ENCODE data around the gene CCDC197.
A peak's percentile ranks its signal among the peaks of the same experiment; 100 is the strongest.

Gene CCDC197

DNA sequence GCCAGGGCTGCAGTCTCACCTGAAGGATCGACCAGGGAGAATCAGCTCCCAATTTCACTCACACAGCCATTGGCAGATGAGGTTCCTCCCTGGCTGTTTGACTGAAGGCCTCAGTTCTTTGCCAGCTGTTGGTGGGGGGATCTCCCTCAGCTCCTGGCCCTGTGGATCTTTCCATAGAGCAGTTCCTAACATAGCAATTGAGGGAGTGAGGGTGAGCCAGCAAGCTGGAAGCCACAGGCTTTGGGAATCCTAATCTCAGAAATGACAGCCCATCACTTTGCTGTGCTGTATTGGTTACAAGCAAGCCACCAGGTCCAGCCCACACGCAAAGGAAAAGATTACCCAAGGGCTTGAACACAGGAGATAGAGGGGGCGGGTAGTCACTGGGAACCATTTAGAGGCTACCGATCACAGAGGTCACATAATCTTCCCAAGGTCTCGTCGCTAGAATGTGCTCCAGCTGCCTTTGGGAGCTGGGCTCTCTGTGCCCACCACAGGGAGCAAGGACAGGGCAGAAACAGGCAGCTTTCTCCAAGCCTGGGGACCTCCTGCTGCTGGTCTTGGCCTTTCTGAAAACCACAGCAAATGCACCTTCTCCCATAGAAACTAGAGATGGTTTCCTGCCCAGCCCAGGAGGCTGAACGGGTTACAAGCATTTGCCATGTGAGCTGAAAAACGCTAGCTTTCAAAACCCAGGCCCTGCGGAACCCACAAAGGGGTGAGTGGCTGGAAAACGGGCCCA lies 24.5 kb downstream of the CCDC197 start:
- Histone ChIP-seq H4K20me1 (ENCODE audit: insufficient read depth) (no peaks in the 10 kb centered on the region), H2AFZ (ENCODE audit: low read depth) (peak overlapping the region; percentile 14; the same call in 1 of the 2 replicates), H3K4me3 (IDR thresholded peaks at IDR 0.05; ENCODE audit: insufficient read depth, low read depth, low read length) (no peak overlapping the region), H3K9ac (peak overlapping the region; percentile 42; the same call in 1 of the 2 replicates), H3K79me2 (ENCODE audit: insufficient read depth, low read depth) (no peaks in the 10 kb centered on the region), H3K27ac (peak overlapping the region; percentile 85), H3K27me3 (ENCODE audit: insufficient read depth, low read depth) (no peaks in the 10 kb centered on the region), H3K4me1 (ENCODE audit: low read depth, poor library complexity, severe bottlenecking) (peaks cover 43% of the 10 kb centered on the region), H3K36me3 (ENCODE audit: insufficient read depth) (no peaks in the 10 kb centered on the region), H3K4me2 (peak overlapping the region; percentile 86)
- TF ChIP-seq, protein P1, sequence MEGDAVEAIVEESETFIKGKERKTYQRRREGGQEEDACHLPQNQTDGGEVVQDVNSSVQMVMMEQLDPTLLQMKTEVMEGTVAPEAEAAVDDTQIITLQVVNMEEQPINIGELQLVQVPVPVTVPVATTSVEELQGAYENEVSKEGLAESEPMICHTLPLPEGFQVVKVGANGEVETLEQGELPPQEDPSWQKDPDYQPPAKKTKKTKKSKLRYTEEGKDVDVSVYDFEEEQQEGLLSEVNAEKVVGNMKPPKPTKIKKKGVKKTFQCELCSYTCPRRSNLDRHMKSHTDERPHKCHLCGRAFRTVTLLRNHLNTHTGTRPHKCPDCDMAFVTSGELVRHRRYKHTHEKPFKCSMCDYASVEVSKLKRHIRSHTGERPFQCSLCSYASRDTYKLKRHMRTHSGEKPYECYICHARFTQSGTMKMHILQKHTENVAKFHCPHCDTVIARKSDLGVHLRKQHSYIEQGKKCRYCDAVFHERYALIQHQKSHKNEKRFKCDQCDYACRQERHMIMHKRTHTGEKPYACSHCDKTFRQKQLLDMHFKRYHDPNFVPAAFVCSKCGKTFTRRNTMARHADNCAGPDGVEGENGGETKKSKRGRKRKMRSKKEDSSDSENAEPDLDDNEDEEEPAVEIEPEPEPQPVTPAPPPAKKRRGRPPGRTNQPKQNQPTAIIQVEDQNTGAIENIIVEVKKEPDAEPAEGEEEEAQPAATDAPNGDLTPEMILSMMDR (conservative IDR thresholded peaks at IDR 0.05; ENCODE audit: low read depth, low read length): no peak

DNA sequence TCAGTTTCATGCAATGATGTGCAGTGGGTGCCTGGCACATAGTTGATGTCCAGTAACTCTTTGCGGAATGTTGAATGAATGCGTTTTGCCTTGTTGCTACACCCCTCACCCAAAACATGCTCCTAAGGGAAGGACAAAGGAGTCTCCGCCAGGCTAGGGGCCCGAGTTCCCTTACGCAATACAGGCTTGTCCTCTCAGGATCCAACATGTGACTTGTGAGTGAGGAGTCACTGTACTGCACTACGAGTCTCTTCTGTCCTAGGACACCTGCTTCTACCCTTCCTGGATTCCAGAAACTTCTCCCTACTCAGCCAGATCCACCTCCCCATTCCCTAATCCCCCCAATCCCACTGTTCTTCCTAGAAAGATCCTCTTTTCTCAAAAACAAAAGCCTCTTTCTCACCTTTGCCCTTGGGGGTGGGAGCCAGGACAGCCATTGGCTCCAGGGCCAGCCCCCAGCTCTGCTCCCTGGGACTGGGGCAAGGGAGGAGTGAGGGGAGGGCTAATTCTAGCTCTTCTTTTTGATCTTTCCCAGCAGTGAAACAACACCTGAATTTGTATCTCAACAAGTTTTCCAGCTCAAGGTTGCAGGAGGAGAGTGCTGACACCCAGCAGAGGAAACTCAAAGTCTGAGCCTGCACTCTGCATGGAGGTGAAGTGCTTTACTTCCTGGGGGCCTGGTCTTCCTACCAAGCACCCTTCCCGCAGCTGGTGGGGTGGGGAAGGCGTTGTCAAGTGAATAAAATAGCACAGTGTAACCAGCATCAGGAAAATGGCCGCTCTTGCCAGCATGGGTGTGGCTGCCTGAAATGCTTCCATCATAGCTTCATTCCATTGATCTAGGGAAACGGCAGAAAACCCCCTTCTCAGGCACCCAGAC lies 25.7 kb downstream of the CCDC197 start:
- Histone ChIP-seq H3K4me1 (ENCODE audit: low read depth, poor library complexity, severe bottlenecking) (peaks cover 43% of the 10 kb centered on the region), H3K4me2 (peak overlapping the region; percentile 86), H3K36me3 (ENCODE audit: insufficient read depth) (no peaks in the 10 kb centered on the region), H4K20me1 (ENCODE audit: insufficient read depth) (no peaks in the 10 kb centered on the region), H3K27ac (peak overlapping the region; percentile 85; the same call in 1 of the 2 replicates), H3K27me3 (ENCODE audit: insufficient read depth, low read depth) (no peaks in the 10 kb centered on the region), H3K79me2 (ENCODE audit: insufficient read depth, low read depth) (no peaks in the 10 kb centered on the region), H3K4me3 (IDR thresholded peaks at IDR 0.05; ENCODE audit: insufficient read depth, low read depth, low read length) (no peak overlapping the region), H3K9ac (no peak overlapping the region), H2AFZ (ENCODE audit: low read depth) (peak overlapping the region; percentile 14; the same call in 1 of the 2 replicates)
- TF ChIP-seq, protein P1 (conservative IDR thresholded peaks at IDR 0.05; ENCODE audit: low read depth, low read length): no peak

DNA sequence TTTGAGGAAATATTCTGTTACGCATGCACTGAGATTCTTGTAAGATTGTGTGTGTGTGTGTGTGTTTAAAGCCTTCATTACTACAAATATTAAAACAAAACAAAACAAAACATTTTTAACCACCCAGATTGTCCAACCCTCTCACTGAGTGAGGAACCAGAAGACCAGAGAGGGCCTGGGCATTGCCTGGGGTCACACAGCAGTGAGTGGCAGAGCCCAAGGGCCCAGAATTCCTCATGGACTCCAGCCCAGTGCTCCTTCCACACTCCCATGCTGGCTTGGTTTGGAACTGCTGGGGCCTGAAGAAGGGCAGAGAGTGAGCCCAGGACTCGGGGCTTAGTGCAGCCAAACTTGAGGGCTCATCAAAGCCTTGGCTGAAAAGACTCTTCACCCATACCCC lies 27.4 kb downstream of the CCDC197 start:
- no peak overlapping the region for H3K4me2 ChIP-seq
- H3K9ac ChIP-seq: no peak overlapping the region
- no peaks in the 10 kb centered on the region for H4K20me1 ChIP-seq (ENCODE audit: insufficient read depth)
- H3K4me3 ChIP-seq (IDR thresholded peaks at IDR 0.05; ENCODE audit: insufficient read depth, low read depth, low read length): no peak overlapping the region
- TF ChIP-seq, protein P1 (conservative IDR thresholded peaks at IDR 0.05; ENCODE audit: low read depth, low read length): no peak
- no peak overlapping the region for H3K27ac ChIP-seq
- no peaks in the 10 kb centered on the region for H3K36me3 ChIP-seq (ENCODE audit: insufficient read depth)
- H3K27me3 ChIP-seq (ENCODE audit: insufficient read depth, low read depth): no peaks in the 10 kb centered on the region
- peaks cover 37% of the 10 kb centered on the region for H3K4me1 ChIP-seq (ENCODE audit: low read depth, poor library complexity, severe bottlenecking)
- no peaks in the 10 kb centered on the region for H3K79me2 ChIP-seq (ENCODE audit: insufficient read depth, low read depth)
- no peak overlapping the region for H2AFZ ChIP-seq (ENCODE audit: low read depth)

DNA sequence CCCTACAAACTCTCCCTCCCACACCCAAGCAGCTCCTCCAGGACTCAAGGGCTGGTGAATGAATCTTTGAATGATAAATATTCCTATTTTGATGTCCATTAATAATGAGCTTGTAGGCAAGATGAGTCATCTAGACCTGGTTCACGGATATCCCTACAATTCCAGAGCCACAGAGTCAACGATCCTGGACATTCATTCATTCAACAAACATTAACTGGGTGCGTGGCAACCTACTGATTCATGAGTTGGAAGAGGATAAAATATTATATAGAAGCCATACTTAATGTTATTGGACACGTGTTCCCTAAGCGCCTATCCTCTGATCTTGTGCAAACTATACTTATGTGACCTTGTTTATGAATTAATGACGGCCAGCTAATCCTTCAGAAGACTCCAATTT lies 28.6 kb downstream of the CCDC197 start:
- Histone ChIP-seq H3K36me3 (ENCODE audit: insufficient read depth) (no peaks in the 10 kb centered on the region), H3K4me3 (IDR thresholded peaks at IDR 0.05; ENCODE audit: insufficient read depth, low read depth, low read length) (no peak overlapping the region), H3K27ac (no peak overlapping the region), H3K4me1 (ENCODE audit: low read depth, poor library complexity, severe bottlenecking) (peaks cover 28% of the 10 kb centered on the region), H2AFZ (ENCODE audit: low read depth) (peak overlapping the region; percentile 75; the same call in 1 of the 2 replicates), H3K27me3 (ENCODE audit: insufficient read depth, low read depth) (no peaks in the 10 kb centered on the region), H3K4me2 (0 out of 2 replicates have a peak overlapping the region, but pooled peaks have one; percentile 41), H3K79me2 (ENCODE audit: insufficient read depth, low read depth) (no peaks in the 10 kb centered on the region), H3K9ac (no peak overlapping the region), H4K20me1 (ENCODE audit: insufficient read depth) (no peaks in the 10 kb centered on the region)
- TF ChIP-seq, protein P1 (conservative IDR thresholded peaks at IDR 0.05; ENCODE audit: low read depth, low read length): no peak

All from KMS-11 (cell line).